Glutamatergic neuron (in vitro differentiated cells): ENCODE measurements around the gene ZNF277. TPM values are rescaled to one million over a fixed set of nuclear protein-coding genes. Genes with fewer than 3 reads are reported as not detected.

Experiments used
- DNase-seq: peaks from one replicate; pipeline ENCODE4 v3.0.0; 2022
- H3K27ac Mint-ChIP-seq: one replicate; pipeline ENCODE4 v1.8.0; 2020; ENCODE audit warnings: mild to moderate bottlenecking, mixed read lengths, inconsistent platforms; ENCODE audit not compliant: unreplicated experiment
- H3K27me3 Mint-ChIP-seq: one replicate; pipeline ENCODE4 v1.8.0; 2020; ENCODE audit warnings: mild to moderate bottlenecking, moderate library complexity, mixed read lengths, inconsistent platforms; ENCODE audit not compliant: unreplicated experiment
- H3K36me3 Mint-ChIP-seq: one replicate; pipeline ENCODE4 v1.8.0; 2020; ENCODE audit warnings: mild to moderate bottlenecking, mixed read lengths, inconsistent platforms; ENCODE audit not compliant: unreplicated experiment
- H3K4me1 Mint-ChIP-seq: one replicate; pipeline ENCODE4 v1.8.0; 2020; ENCODE audit warnings: mild to moderate bottlenecking, low read depth, mixed read lengths, inconsistent platforms; ENCODE audit not compliant: unreplicated experiment
- H3K4me3 Mint-ChIP-seq: one replicate; pipeline ENCODE4 v1.8.0; 2020; ENCODE audit warnings: mild to moderate bottlenecking, mixed read lengths, inconsistent platforms; ENCODE audit not compliant: unreplicated experiment
- H3K9me3 Mint-ChIP-seq: one replicate; pipeline ENCODE4 v1.8.0; 2020; ENCODE audit warnings: mild to moderate bottlenecking, moderate library complexity, mixed read lengths, inconsistent platforms; ENCODE audit not compliant: unreplicated experiment
- total RNA-seq: library from RNA; stranded (reverse); fragmentation: NEBNext Ultra II Directional; extraction: Animal tissue kit (Norgen Biotek cat#: 25700); gene quantifications from one replicate; pipeline ENCODE4 v1.2.1, GENCODE V29; 2021; ENCODE audit not compliant: unreplicated experiment
- TF ChIP-seq, protein P1 (sequence below): fragments of 200-600 bp; sonication (generic); IDR thresholded peaks from one replicate; pipeline ENCODE4 v1.5.0; 2021; ENCODE audit not compliant: partially characterized antibody, unreplicated experiment

ZNF277 gene
- total RNA-seq, 1 donor from 2014 or later = 27.0 TPM

DNA sequence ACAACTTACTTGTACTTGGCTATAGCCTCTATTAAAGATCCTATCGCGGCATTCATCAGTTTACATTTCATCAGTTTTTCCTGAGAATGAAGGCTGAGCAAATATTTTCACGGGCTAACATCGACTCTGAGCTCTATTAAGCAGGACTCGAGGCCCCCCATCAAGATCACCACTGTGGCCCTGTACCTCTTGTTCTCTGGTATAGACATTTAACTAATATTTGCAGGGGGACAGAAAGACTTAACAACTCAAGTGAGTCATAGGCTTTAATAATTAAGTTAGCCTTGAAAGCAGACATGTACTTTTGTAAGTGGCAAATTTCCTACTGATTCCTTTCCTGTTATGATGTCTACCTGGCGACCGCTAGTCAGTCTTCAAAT lies 45.7 kb upstream of the ZNF277 start:
- peaks cover 36% of the 10 kb centered on the region for H3K4me1 Mint-ChIP-seq
- no peaks in the 10 kb centered on the region for H3K36me3 Mint-ChIP-seq
- no peaks in the 10 kb centered on the region for H3K27me3 Mint-ChIP-seq
- peaks cover 3% of the 10 kb centered on the region for H3K9me3 Mint-ChIP-seq
- H3K27ac Mint-ChIP-seq = no peak overlapping the region
- TF ChIP-seq, protein P1, sequence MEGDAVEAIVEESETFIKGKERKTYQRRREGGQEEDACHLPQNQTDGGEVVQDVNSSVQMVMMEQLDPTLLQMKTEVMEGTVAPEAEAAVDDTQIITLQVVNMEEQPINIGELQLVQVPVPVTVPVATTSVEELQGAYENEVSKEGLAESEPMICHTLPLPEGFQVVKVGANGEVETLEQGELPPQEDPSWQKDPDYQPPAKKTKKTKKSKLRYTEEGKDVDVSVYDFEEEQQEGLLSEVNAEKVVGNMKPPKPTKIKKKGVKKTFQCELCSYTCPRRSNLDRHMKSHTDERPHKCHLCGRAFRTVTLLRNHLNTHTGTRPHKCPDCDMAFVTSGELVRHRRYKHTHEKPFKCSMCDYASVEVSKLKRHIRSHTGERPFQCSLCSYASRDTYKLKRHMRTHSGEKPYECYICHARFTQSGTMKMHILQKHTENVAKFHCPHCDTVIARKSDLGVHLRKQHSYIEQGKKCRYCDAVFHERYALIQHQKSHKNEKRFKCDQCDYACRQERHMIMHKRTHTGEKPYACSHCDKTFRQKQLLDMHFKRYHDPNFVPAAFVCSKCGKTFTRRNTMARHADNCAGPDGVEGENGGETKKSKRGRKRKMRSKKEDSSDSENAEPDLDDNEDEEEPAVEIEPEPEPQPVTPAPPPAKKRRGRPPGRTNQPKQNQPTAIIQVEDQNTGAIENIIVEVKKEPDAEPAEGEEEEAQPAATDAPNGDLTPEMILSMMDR = no peak
- no peak overlapping the region for H3K4me3 Mint-ChIP-seq
- DNase-seq = no peak

DNA sequence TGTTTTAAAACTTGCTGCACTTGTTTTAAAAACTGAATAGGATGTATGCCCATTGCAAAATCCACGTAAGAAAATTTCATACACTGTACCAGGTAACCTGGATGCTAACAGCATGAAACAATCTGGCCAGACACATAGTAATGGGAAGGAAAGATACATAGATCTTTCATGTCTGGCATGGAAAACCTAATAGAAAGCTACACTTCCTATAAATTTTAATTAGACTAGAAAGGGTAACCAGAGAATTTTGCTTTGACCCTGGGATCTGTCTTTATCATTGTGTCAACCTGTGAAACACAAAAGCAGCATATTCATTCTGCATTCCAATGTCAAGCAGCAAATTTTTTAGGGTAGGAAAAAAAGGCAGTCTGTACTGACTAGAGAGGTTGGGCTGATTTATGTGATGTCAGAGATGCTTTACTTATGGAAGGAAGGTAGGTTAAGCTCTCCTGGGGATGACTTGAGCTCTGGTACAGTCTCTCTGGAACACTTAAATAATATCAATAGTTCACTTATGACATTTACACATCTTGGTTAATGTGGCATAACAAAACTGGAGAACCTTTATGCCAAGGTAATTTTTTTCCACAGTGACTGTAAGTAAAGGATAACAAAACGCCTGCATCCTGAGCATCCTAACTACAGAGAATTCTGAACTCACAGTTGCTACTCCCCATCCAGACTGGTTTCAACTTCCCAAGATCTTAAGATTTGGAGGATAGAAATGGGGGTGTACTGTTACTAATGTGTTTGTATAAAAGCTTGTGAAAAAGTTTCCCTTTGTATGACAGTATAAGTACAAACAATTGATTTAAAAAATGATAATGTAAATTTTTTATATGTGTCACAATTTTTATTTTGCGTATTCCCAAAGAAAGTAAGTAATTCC lies 45.0 kb upstream of the ZNF277 start:
- Mint-ChIP-seq H3K27me3 (no peaks in the 10 kb centered on the region), H3K4me3 (no peak overlapping the region), H3K27ac (no peak overlapping the region), H3K36me3 (no peaks in the 10 kb centered on the region), H3K9me3 (peaks cover 3% of the 10 kb centered on the region), H3K4me1 (peaks cover 36% of the 10 kb centered on the region)
- TF ChIP-seq, protein P1 = no peak
- DNase-seq = no peak

DNA sequence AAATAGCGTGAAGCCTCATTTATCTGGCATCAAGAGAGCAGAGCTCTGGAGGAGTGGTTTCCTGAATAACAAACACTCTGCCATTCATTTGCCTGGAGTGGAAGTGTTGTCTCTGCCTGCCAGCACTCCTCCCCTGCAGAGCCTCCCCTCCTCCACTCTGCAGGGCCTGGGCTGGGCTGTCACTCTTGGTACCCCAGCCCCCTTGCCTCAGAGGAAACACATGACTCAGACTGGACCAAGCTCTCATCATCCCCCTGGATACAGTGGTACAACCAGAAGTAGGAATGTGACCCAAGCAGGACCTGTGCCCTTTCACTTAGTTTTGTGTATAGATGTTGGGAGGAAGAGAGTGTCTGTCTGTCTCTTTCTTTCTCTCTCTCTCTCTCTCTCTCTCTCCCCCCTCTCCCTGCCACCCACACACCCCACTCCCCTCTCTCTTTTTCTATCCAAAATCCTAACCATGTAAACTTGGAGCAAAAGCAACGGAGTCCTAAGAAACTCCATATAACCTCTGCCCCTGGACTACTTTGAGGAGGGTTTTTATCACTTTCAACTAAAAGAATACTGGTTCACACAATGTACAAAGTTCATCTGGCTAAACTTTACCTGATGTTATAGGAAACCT lies 44.2 kb upstream of the ZNF277 start:
- Mint-ChIP-seq H3K4me1 (peaks cover 33% of the 10 kb centered on the region), H3K27me3 (no peaks in the 10 kb centered on the region), H3K27ac (no peak overlapping the region), H3K4me3 (no peak overlapping the region), H3K9me3 (peaks cover 3% of the 10 kb centered on the region), H3K36me3 (no peaks in the 10 kb centered on the region)
- TF ChIP-seq, protein P1 = no peak
- peak; percentile 59 for DNase-seq

DNA sequence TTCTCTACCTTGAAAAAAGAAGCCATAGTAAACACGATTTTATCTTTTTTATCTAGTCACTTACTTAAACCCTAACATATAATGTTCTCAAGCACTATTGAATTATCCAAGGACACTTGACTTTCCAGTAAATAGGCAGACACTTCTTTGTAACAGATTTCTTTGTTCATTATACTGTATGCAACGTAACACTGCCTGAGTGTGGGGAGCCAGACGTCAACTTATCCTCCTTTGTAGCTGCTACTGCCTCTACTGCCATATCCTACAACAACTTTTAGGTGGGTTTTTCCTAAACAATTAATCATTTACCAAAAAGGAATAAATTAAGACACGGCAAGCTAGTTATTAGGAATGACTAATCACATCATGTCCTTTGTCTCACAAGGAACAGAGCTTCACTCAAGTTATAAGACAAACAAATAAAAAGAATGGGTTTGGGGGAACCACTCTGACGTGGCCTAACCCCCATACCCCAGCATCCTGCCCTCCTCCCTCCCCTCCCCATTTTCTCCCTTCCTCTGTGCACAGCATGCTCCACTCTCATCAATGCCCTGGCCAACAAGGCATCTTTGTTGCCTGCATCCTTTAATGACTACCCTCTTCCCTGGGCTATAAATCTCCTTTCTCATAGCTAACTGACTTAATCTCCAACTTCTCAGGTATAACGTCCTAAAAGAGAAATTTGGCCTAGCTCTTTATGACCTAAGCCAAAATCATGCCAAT lies 43.5 kb upstream of the ZNF277 start:
- H3K4me3 Mint-ChIP-seq = no peak overlapping the region

More for the DNA sequence above, 43.5 kb upstream of the ZNF277 start:
- Mint-ChIP-seq H3K27ac (no peak overlapping the region), H3K36me3 (no peaks in the 10 kb centered on the region), H3K9me3 (peaks cover 3% of the 10 kb centered on the region), H3K27me3 (no peaks in the 10 kb centered on the region), H3K4me1 (peaks cover 30% of the 10 kb centered on the region)
- DNase-seq = no peak
- TF ChIP-seq, protein P1 = no peak
